Spleen (tissue), 11 donors: ENCODE results near the gene CSMD2. TPM values are rescaled to one million over a fixed set of nuclear protein-coding genes. Genes with fewer than 3 reads are reported as not detected.

Source experiments
- DNase-seq: peaks from one replicate; pipeline ENCODE4 v3.0.0-alpha.2; 2020
- H3K27ac ChIP-seq, 8 donors: fragments of 200-600 bp; sonication (generic) in 7 of 8; 1 replicate in 4 of 8; 2 replicates in 4 of 8; pipeline versions ENCODE4 v1.5.0 to v1.8.0; 2016 to 2021; ENCODE audit warnings: inconsistent platforms in 4 of 8, mild to moderate bottlenecking in 4 of 8, moderate library complexity in 1 of 8
- H3K27me3 ChIP-seq, 7 donors: fragments of 200-600 bp; sonication (generic) in 6 of 7; replicated peaks in 1 of 7; 1 replicate in 4 of 7; 2 replicates in 3 of 7; pipeline versions ENCODE4 v1.5.0 to v1.8.0; 2016 to 2021; ENCODE audit warnings: inconsistent platforms in 3 of 7, mild to moderate bottlenecking in 1 of 7
- H3K36me3 ChIP-seq, 6 donors: fragments of 200-600 bp; sonication (generic) in 5 of 6; 1 replicate in 4 of 6; 2 replicates in 2 of 6; pipeline versions ENCODE4 v1.5.0 to v1.8.0; 2016 to 2021; ENCODE audit warnings: inconsistent platforms in 2 of 6
- H3K4me1 ChIP-seq, 6 donors: fragments of 200-600 bp; sonication (generic) in 5 of 6; 1 replicate in 3 of 6; 2 replicates in 3 of 6; pipeline versions ENCODE4 v1.5.0 to v1.8.0; 2016 to 2021; ENCODE audit warnings: inconsistent platforms in 3 of 6
- H3K4me3 ChIP-seq, 8 donors: fragments of 200-600 bp; sonication (generic) in 7 of 8; 1 replicate in 4 of 8; 2 replicates in 4 of 8; pipeline versions ENCODE4 v1.5.0 to v1.8.0; 2016 to 2021; ENCODE audit warnings: inconsistent platforms in 4 of 8, mild to moderate bottlenecking in 4 of 8, moderate library complexity in 2 of 8
- H3K9me3 ChIP-seq, 8 donors: fragments of 200-600 bp; sonication (generic) in 7 of 8; 1 replicate in 4 of 8; 2 replicates in 4 of 8; pipeline versions ENCODE4 v1.5.0 to v1.8.0; 2016 to 2021; ENCODE audit warnings: inconsistent platforms in 4 of 8
- CTCF ChIP-seq, 11 experiments: fragments of 200-600 bp in 7 of 11; fragments of 450-650 bp in 4 of 11; sonication (generic) in 4 of 11; IDR thresholded peaks in 8 of 11; conservative IDR thresholded peaks in 3 of 11; 1 replicate in 7 of 11; 2 replicates in 4 of 11; pipeline versions ENCODE4 v1.4.0 to v1.8.0; 2016 to 2021; ENCODE audit warnings: antibody characterized with exemption in 11 of 11, inconsistent platforms in 4 of 11, mild to moderate bottlenecking in 1 of 11
- POLR2A ChIP-seq, 3 donors: fragments of 450-650 bp; IDR thresholded peaks; one replicate each; pipeline ENCODE4 v1.5.1; 2017; ENCODE audit warnings: antibody characterized with exemption in 3 of 3, mild to moderate bottlenecking in 1 of 3
- POLR2AphosphoS5 ChIP-seq, 3 donors: sonication (generic); formaldehyde crosslinking; IDR thresholded peaks; one replicate each; pipeline ENCODE4 v1.5.1; 2017; ENCODE audit warnings: antibody characterized with exemption in 3 of 3
- WGBS, 5 donors: extraction: QIAGEN DNeasy Blood & Tissue Kit in 3 of 5; methylation state at CpG; one replicate each; pipeline versions ENCODE4 v1.1.5 to v1.1.7; 2013 to 2018; 5-methylcytosine and 5-hydroxymethylcytosine counted together
- intact Hi-C: fragments of 100-400 bp; cut with DNase I; formaldehyde crosslinking; loops from one replicate; pipeline ENCODE4 v1.15.0; 2023; ENCODE audit warnings: low total_unique reads
- polyA plus RNA-seq, 3 donors: library from polyadenylated mRNA; stranded (reverse); fragments of 200-250 nt; gene quantifications; one replicate each; pipeline ENCODE4 v1.2.1, GENCODE V29; 2013
- total RNA-seq, 7 donors: library from RNA; depleted of rRNA in 3 of 7; stranded (reverse); fragments of >200 nt in 3 of 7; fragmentation: NEBNext Ultra II Directional in 4 of 7; extraction: Animal tissue kit (Norgen Biotek cat#: 25700) in 4 of 7; gene quantifications; one replicate each; pipeline versions ENCODE4 v1.1.0 to v1.2.1, GENCODE V29; 2016 to 2021
- donor health status: healthy with polysubstance abuse.
- donor health status: DM: no; HTN: no; CAD: no; lungs with moderate emphysema.
- donor health status: DM: no; HTN: no; CAD: no.
- donor health status: Bipolar disorder and iron deficiency.
- donor health status: healthy.
- donor health status: DM: no; HTN: no; CAD: no.
- donor health status: DM: yes; HTN: yes; CAD: no.

CSMD2 gene
- total and polyA plus RNA-seq, 10 donors = 0.12 to 2.7 (median 0.96) TPM

GRCh38 chr1:34073028-34073695, 91.9 kb downstream of the CSMD2 start:
- 62 to 87% (median 74%) methylated on average over 3 of the region's 3 CpGs for WGBS, 5 donors
- H3K36me3 ChIP-seq = no peaks in the 10 kb centered on the region
- peaks cover 0 to 8% (median 0%) of the 10 kb centered on the region in 8 donors for H3K9me3 ChIP-seq
- no peak overlapping the region for H3K27ac ChIP-seq
- H3K4me3 ChIP-seq = no peak overlapping the region
- TF ChIP-seq CTCF (IDR thresholded peaks at IDR 0.05 in 8 of 11, conservative IDR thresholded peaks at IDR 0.05 in 3 of 11) (no peak), POLR2AphosphoS5 (IDR thresholded peaks at IDR 0.05) (no peak), POLR2A (IDR thresholded peaks at IDR 0.05) (no peak)
- intact Hi-C loops = no loop called here
- peaks cover 0 to 53% (median 0%) of the 10 kb centered on the region in 7 donors for H3K27me3 ChIP-seq
- no peak for DNase-seq
- no peaks in the 10 kb centered on the region for H3K4me1 ChIP-seq

- H3K27me3 ChIP-seq = peaks cover 0 to 61% (median 0%) of the 10 kb centered on the region in 7 donors
- H3K4me1 ChIP-seq = no peaks in the 10 kb centered on the region
- TF ChIP-seq POLR2AphosphoS5 (IDR thresholded peaks at IDR 0.05) = no peak
- no peak for TF ChIP-seq POLR2A (IDR thresholded peaks at IDR 0.05)
- no peak for TF ChIP-seq CTCF (IDR thresholded peaks at IDR 0.05 in 8 of 11, conservative IDR thresholded peaks at IDR 0.05 in 3 of 11)
- H3K4me3 ChIP-seq = no peak overlapping the region
- intact Hi-C loops = no loop called here
- H3K27ac ChIP-seq = no peak overlapping the region
- H3K36me3 ChIP-seq = no peaks in the 10 kb centered on the region
- no peak for DNase-seq
- WGBS, 5 donors = 59 to 72% (median 69%) methylated on average over 5 of the region's 5 CpGs
- H3K9me3 ChIP-seq = peaks cover 0 to 8% (median 0%) of the 10 kb centered on the region in 8 donors
Observed at GRCh38 chr1:34070201-34070836, 94.7 kb downstream of the CSMD2 start.

GRCh38 chr1:34066981-34067603, 97.9 kb downstream of the CSMD2 start:
- DNase-seq = no peak
- H3K4me3 ChIP-seq = no peak overlapping the region
- intact Hi-C loops = no loop called here
- H3K36me3 ChIP-seq = no peaks in the 10 kb centered on the region
- peaks cover 0 to 31% (median 0%) of the 10 kb centered on the region in 7 donors for H3K27me3 ChIP-seq
- WGBS, 5 donors = 77 to 91% (median 85%) methylated on average over 5 of the region's 5 CpGs
- H3K4me1 ChIP-seq = no peaks in the 10 kb centered on the region
- H3K27ac ChIP-seq = no peak overlapping the region
- no peak for TF ChIP-seq POLR2AphosphoS5 (IDR thresholded peaks at IDR 0.05)
- TF ChIP-seq CTCF (IDR thresholded peaks at IDR 0.05 in 8 of 11, conservative IDR thresholded peaks at IDR 0.05 in 3 of 11) = no peak
- no peak for TF ChIP-seq POLR2A (IDR thresholded peaks at IDR 0.05)
- peaks cover 0 to 21% (median 0%) of the 10 kb centered on the region in 8 donors for H3K9me3 ChIP-seq

- H3K27me3 ChIP-seq = peaks cover 0 to 26% (median 0%) of the 10 kb centered on the region in 7 donors
- intact Hi-C loops = no loop called here
- WGBS, 5 donors = 38 to 51% (median 43%) methylated on average over 6 of the region's 6 CpGs
- no peaks in the 10 kb centered on the region for H3K4me1 ChIP-seq
- no peak for DNase-seq
- no peak for TF ChIP-seq CTCF (IDR thresholded peaks at IDR 0.05 in 8 of 11, conservative IDR thresholded peaks at IDR 0.05 in 3 of 11)
- no peak for TF ChIP-seq POLR2A (IDR thresholded peaks at IDR 0.05)
- no peak for TF ChIP-seq POLR2AphosphoS5 (IDR thresholded peaks at IDR 0.05)
- no peaks in the 10 kb centered on the region for H3K36me3 ChIP-seq
- H3K4me3 ChIP-seq = no peak overlapping the region
- no peak overlapping the region for H3K27ac ChIP-seq
- H3K9me3 ChIP-seq = peaks cover 0 to 21% (median 0%) of the 10 kb centered on the region in 8 donors
Observed at GRCh38 chr1:34066166-34066565, 98.9 kb downstream of the CSMD2 start.
